ENCODE results near the gene ACTN4. TPM values are rescaled to one million over a fixed set of nuclear protein-coding genes. Genes with fewer than 3 reads are reported as not detected.

The ACTN4 gene
- total and polyA plus RNA-seq, 11 donors, result 100 to 307 (median 149) TPM

DNA sequence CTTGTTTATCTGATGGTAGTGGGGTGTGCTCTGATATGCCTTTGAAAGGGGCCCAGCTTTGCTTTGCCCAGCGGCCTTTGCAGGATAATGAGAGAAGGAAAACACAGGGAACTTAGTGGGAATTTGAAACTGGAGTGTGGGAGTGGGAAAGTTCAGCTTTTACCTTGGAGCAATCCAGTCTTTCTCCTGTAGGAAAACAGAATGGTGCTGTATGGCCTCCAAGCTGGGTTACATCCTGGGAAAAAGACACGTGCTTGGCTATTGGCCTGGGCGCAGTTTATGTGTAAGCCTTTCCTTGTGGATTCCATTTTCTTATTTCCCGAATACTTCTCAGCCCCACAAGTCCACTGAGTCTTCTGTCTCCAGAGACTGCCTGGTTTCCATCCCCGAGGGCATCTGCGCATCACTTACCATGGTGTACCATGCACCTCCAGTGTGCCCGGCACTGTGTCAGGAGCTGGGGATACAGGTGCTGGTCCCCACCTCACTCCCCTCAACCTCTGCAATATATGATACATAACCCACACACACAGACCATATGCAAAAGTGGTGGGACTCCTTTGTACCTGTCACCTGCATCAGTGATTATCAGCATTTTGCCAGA, 31.5 kb downstream of the ACTN4 start:
- peaks cover 0 to 17% (median 7%) of the 10 kb centered on the region in 9 donors for H3K36me3 ChIP-seq
- DNase-seq (no peak), ATAC-seq (no peak)
- H3K9me3 ChIP-seq, result no peaks in the 10 kb centered on the region
- H3K27ac ChIP-seq, result peak overlapping the region in 10 of 12 donors; percentile 34 to 94 (median 88)
- 72 to 76% (median 75%) methylated on average over 7 of the region's 7 CpGs for WGBS, 4 donors
- intact Hi-C loops (cut with DNase I), result no loop called here
- H3K4me1 ChIP-seq, result peaks cover 27 to 100% (median 94%) of the 10 kb centered on the region in 12 donors
- TF ChIP-seq, protein P1, sequence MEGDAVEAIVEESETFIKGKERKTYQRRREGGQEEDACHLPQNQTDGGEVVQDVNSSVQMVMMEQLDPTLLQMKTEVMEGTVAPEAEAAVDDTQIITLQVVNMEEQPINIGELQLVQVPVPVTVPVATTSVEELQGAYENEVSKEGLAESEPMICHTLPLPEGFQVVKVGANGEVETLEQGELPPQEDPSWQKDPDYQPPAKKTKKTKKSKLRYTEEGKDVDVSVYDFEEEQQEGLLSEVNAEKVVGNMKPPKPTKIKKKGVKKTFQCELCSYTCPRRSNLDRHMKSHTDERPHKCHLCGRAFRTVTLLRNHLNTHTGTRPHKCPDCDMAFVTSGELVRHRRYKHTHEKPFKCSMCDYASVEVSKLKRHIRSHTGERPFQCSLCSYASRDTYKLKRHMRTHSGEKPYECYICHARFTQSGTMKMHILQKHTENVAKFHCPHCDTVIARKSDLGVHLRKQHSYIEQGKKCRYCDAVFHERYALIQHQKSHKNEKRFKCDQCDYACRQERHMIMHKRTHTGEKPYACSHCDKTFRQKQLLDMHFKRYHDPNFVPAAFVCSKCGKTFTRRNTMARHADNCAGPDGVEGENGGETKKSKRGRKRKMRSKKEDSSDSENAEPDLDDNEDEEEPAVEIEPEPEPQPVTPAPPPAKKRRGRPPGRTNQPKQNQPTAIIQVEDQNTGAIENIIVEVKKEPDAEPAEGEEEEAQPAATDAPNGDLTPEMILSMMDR (IDR thresholded peaks at IDR 0.05), result no peak
- TF ChIP-seq POLR2A (IDR thresholded peaks at IDR 0.05), result no peak
- no peaks in the 10 kb centered on the region for H3K27me3 ChIP-seq
- H3K4me3 ChIP-seq, result no peak overlapping the region

GRCh38 chr19:38679839-38680238, 32.4 kb downstream of the ACTN4 start:
- no peaks in the 10 kb centered on the region for H3K27me3 ChIP-seq
- ATAC-seq, result no peak
- H3K36me3 ChIP-seq, result peaks cover 0 to 17% (median 7%) of the 10 kb centered on the region in 9 donors
- no peak overlapping the region for H3K4me3 ChIP-seq
- DNase-seq, result no peak
- WGBS, 4 donors, result 68 to 74% (median 71%) methylated on average over 4 of the region's 4 CpGs
- peaks cover 24 to 100% (median 94%) of the 10 kb centered on the region in 12 donors for H3K4me1 ChIP-seq
- H3K9me3 ChIP-seq, result no peaks in the 10 kb centered on the region
- TF ChIP-seq, protein P1 (IDR thresholded peaks at IDR 0.05), result no peak
- no peak for TF ChIP-seq POLR2A (IDR thresholded peaks at IDR 0.05)
- intact Hi-C loops (cut with DNase I), result no loop called here
- peak overlapping the region in 10 of 12 donors; percentile 6 to 96 (median 92) for H3K27ac ChIP-seq

- peak overlapping the region in 11 of 12 donors; percentile 75 to 96 (median 93) for H3K27ac ChIP-seq
- intact Hi-C loops (cut with DNase I), result no loop called here
- no peaks in the 10 kb centered on the region for H3K27me3 ChIP-seq
- H3K36me3 ChIP-seq, result peaks cover 0 to 11% (median 7%) of the 10 kb centered on the region in 9 donors
- WGBS, 4 donors, result 94 to 98% (median 96%) methylated on average over 10 to 11 of the region's 11 CpGs
- DNase-seq (peak in 1 of 5 donors; percentile 8), ATAC-seq (no peak)
- no peaks in the 10 kb centered on the region for H3K9me3 ChIP-seq
- peaks cover 22 to 100% (median 93%) of the 10 kb centered on the region in 12 donors for H3K4me1 ChIP-seq
- no peak for TF ChIP-seq POLR2A (IDR thresholded peaks at IDR 0.05)
- TF ChIP-seq, protein P1 (IDR thresholded peaks at IDR 0.05), result no peak
- no peak overlapping the region for H3K4me3 ChIP-seq
These were observed 34.9 kb downstream of the ACTN4 start for GRCh38 chr19:38682195-38682867.

DNA sequence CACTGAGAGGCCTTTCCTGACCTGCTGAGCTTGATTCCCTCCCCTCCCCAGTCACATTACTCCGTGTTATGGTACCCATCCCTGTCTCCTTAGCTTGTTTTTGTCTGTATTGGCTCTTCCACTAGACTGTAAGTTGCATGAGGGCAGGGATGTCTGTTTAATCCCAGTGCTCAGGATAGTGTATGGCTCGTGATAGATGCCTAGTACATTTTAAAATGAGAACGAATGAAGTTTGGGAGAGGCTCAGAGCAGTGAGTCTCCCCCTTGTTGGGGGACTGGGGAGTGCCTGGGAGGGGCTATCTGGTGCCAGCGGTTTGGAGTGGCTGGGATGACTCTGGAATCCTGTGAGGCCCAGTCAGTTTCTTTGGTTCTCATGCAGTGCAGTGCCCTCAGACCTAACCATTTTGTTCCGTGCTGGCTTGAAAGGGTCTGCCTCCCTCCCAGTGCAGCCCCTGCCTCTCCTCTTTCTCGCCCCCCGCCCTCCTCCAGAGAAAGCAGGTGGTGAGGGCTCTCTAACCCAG, 35.5 kb downstream of the ACTN4 start:
- 76 to 86% (median 81%) methylated on average over 6 to 7 of the region's 7 CpGs for WGBS, 4 donors
- Histone ChIP-seq H3K27ac (peak overlapping the region; percentile 75 to 96 (median 92)), H3K4me1 (peaks cover 22 to 100% (median 93%) of the 10 kb centered on the region in 12 donors), H3K9me3 (no peaks in the 10 kb centered on the region), H3K4me3 (no peak overlapping the region), H3K27me3 (no peaks in the 10 kb centered on the region), H3K36me3 (peaks cover 0 to 7% (median under 1%) of the 10 kb centered on the region in 9 donors)
- intact Hi-C loops (cut with DNase I), result no loop called here
- ATAC-seq, result no peak
- TF ChIP-seq, protein P1 (IDR thresholded peaks at IDR 0.05), result no peak
- no peak for TF ChIP-seq POLR2A (IDR thresholded peaks at IDR 0.05)
- DNase-seq, result no peak

Measured in heart left ventricle (tissue), 16 donors.